HFFc6 (cell line): ENCODE results near the gene AATK. TPM values are rescaled to one million over a fixed set of nuclear protein-coding genes. Genes with fewer than 3 reads are reported as not detected.

Source experiments
- DNase-seq: peaks from one replicate; pipeline ENCODE4 v3.0.0-alpha.2; 2018
- H3K27ac Mint-ChIP-seq: 2 replicates; pipeline ENCODE4 v1.8.0; 2020; ENCODE audit warnings: mild to moderate bottlenecking, mixed read lengths
- H3K27me3 Mint-ChIP-seq: 2 replicates; pipeline ENCODE4 v1.8.0; 2021; ENCODE audit warnings: mild to moderate bottlenecking, moderate library complexity, mixed read lengths; ENCODE audit not compliant: insufficient read depth
- H3K36me3 Mint-ChIP-seq: 2 replicates; pipeline ENCODE4 v1.8.0; 2021; ENCODE audit warnings: low read depth, mixed read lengths
- H3K4me1 Mint-ChIP-seq: 2 replicates; pipeline ENCODE4 v1.8.0; 2020; ENCODE audit warnings: low read depth, mixed read lengths
- H3K4me3 Mint-ChIP-seq: 2 replicates; pipeline ENCODE4 v1.8.0; 2020; ENCODE audit warnings: mild to moderate bottlenecking, moderate library complexity, mixed read lengths
- H3K9me3 Mint-ChIP-seq: 2 replicates; pipeline ENCODE4 v1.8.0; 2020; ENCODE audit warnings: mild to moderate bottlenecking, mixed read lengths
- CTCF ChIP-seq: fragments of 200-600 bp; sonication (generic); IDR thresholded peaks from 2 replicates; pipeline ENCODE4 v1.5.0; 2021; ENCODE audit warnings: antibody characterized with exemption, mild to moderate bottlenecking
- total RNA-seq, 6 experiments: library from RNA; stranded (reverse); fragmentation: NEBNext Ultra II Directional; extraction: Animal tissue kit (Norgen Biotek cat#: 25700); gene quantifications; 2 replicates in 1 of 6; 3 replicates in 5 of 6; pipeline ENCODE4 v1.2.3, GENCODE V29; 2021

The AATK gene
- total RNA-seq, 6 experiments from 2014 or later = 0.15 to 0.59 (median 0.38) TPM

GRCh38 chr17:81139428-81139827, 26.6 kb downstream of the AATK start:
- no peaks in the 10 kb centered on the region; the same call in 1 of the 2 replicates for H3K36me3 Mint-ChIP-seq
- no peak for TF ChIP-seq CTCF
- no peak overlapping the region for H3K4me3 Mint-ChIP-seq
- peaks cover 19% of the 10 kb centered on the region for H3K9me3 Mint-ChIP-seq
- no peaks in the 10 kb centered on the region for H3K4me1 Mint-ChIP-seq
- H3K27ac Mint-ChIP-seq = no peak overlapping the region
- DNase-seq = no peak
- H3K27me3 Mint-ChIP-seq = peaks cover 14% of the 10 kb centered on the region; the same call in 1 of the 2 replicates

GRCh38 chr17:81138500-81138899, 27.5 kb downstream of the AATK start:
- Mint-ChIP-seq H3K27ac (no peak overlapping the region), H3K9me3 (peaks cover 19% of the 10 kb centered on the region), H3K4me1 (no peaks in the 10 kb centered on the region), H3K36me3 (no peaks in the 10 kb centered on the region; the same call in 1 of the 2 replicates), H3K4me3 (no peak overlapping the region), H3K27me3 (peaks cover 14% of the 10 kb centered on the region; the same call in 1 of the 2 replicates)
- TF ChIP-seq CTCF = no peak
- no peak for DNase-seq

- H3K4me1 Mint-ChIP-seq = no peaks in the 10 kb centered on the region
- H3K27me3 Mint-ChIP-seq = peaks cover 14% of the 10 kb centered on the region; the same call in 1 of the 2 replicates
- no peaks in the 10 kb centered on the region; the same call in 1 of the 2 replicates for H3K36me3 Mint-ChIP-seq
- no peak for TF ChIP-seq CTCF
- DNase-seq = no peak
- H3K4me3 Mint-ChIP-seq = no peak overlapping the region
- H3K27ac Mint-ChIP-seq = no peak overlapping the region
- H3K9me3 Mint-ChIP-seq = peaks cover 19% of the 10 kb centered on the region
Observed at GRCh38 chr17:81138083-81138482, 27.9 kb downstream of the AATK start.

- TF ChIP-seq CTCF = no peak
Observed at GRCh38 chr17:81137248-81137647, 28.8 kb downstream of the AATK start.

GRCh38 chr17:81136366-81136765, 29.7 kb downstream of the AATK start:
- peaks cover 19% of the 10 kb centered on the region for H3K9me3 Mint-ChIP-seq
- H3K4me1 Mint-ChIP-seq = no peaks in the 10 kb centered on the region
- no peak for DNase-seq
- H3K4me3 Mint-ChIP-seq = no peak overlapping the region
- TF ChIP-seq CTCF = no peak
- peaks cover 7% of the 10 kb centered on the region; the same call in 1 of the 2 replicates for H3K27me3 Mint-ChIP-seq
- no peak overlapping the region for H3K27ac Mint-ChIP-seq
- H3K36me3 Mint-ChIP-seq = no peaks in the 10 kb centered on the region; the same call in 1 of the 2 replicates

More at GRCh38 chr17:81137248-81137647, 28.8 kb downstream of the AATK start:
- DNase-seq = no peak
- H3K4me3 Mint-ChIP-seq = no peak overlapping the region
- no peak overlapping the region for H3K27ac Mint-ChIP-seq
- no peaks in the 10 kb centered on the region; the same call in 1 of the 2 replicates for H3K36me3 Mint-ChIP-seq
- H3K27me3 Mint-ChIP-seq = peaks cover 9% of the 10 kb centered on the region; the same call in 1 of the 2 replicates
- H3K4me1 Mint-ChIP-seq = no peaks in the 10 kb centered on the region
- H3K9me3 Mint-ChIP-seq = peaks cover 19% of the 10 kb centered on the region
